Effector memory CD4-positive, alpha-beta T cell (primary cell): ENCODE results near the gene THRA.

Experiments used
- DNase-seq, 3 donors: peaks; one replicate each; pipeline ENCODE4 v3.0.0-alpha.2; 2020
- H3K27ac ChIP-seq: 2 replicates; pipeline ENCODE4 v1.7.0; 2013; ENCODE audit warnings: mild to moderate bottlenecking, low read length, moderate library complexity; ENCODE audit not compliant: insufficient read depth, poor library complexity, severe bottlenecking
- H3K27me3 ChIP-seq: replicated peaks from 2 replicates; pipeline ENCODE4 v1.7.0; 2013; ENCODE audit warnings: mild to moderate bottlenecking, low read length; ENCODE audit not compliant: insufficient read depth, control insufficient read depth, poor library complexity, severe bottlenecking
- H3K36me3 ChIP-seq: 2 replicates; pipeline ENCODE4 v1.7.0; 2013; ENCODE audit warnings: mild to moderate bottlenecking, low read length, moderate library complexity; ENCODE audit not compliant: control insufficient read depth, insufficient read depth
- H3K4me1 ChIP-seq: 2 replicates; pipeline ENCODE4 v1.7.0; 2013; ENCODE audit warnings: low read length, mild to moderate bottlenecking; ENCODE audit not compliant: control insufficient read depth, insufficient read depth, poor library complexity, severe bottlenecking
- H3K4me3 ChIP-seq: 2 replicates; pipeline ENCODE4 v1.7.0; 2013; ENCODE audit warnings: low read length, low read depth, mild to moderate bottlenecking; ENCODE audit not compliant: insufficient read depth, poor library complexity, severe bottlenecking
- H3K9me3 ChIP-seq: 2 replicates; pipeline ENCODE4 v1.7.0; 2013; ENCODE audit warnings: mild to moderate bottlenecking, low read length, moderate library complexity; ENCODE audit not compliant: control insufficient read depth

Gene THRA

GRCh38 chr17:40027614-40028012 is 35.2 kb upstream of the THRA start:
- peaks cover 54% of the 10 kb centered on the region for H3K36me3 ChIP-seq
- DNase-seq, result no peak
- peaks cover 10% of the 10 kb centered on the region for H3K4me1 ChIP-seq
- no peak overlapping the region for H3K4me3 ChIP-seq
- no peaks in the 10 kb centered on the region for H3K9me3 ChIP-seq
- H3K27me3 ChIP-seq, result no peaks in the 10 kb centered on the region
- no peak overlapping the region for H3K27ac ChIP-seq

DNA sequence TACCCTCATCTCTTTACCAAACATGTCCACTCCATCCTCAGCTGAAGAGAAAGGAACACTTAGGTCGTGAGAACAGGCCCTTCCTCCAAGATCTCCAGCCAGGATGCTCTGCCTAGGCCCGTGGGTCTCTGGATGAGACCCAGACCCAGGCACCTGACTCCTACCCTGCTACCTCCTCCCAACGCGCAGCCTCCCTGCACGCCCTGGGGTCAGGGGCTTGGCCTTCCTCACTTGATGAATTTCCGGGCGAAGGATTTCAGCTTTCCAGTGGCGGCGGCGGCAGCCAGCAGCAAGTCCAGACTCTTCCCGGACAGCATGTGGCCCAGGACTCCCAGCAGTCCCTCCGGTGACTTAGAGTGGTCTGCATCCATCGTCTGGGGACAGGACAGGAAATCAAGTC is 34.2 kb upstream of the THRA start:
- DNase-seq, result no peak
- H3K27me3 ChIP-seq, result no peaks in the 10 kb centered on the region
- peaks cover 57% of the 10 kb centered on the region for H3K36me3 ChIP-seq
- no peaks in the 10 kb centered on the region for H3K9me3 ChIP-seq
- H3K4me3 ChIP-seq, result no peak overlapping the region
- peaks cover 10% of the 10 kb centered on the region for H3K4me1 ChIP-seq
- no peak overlapping the region for H3K27ac ChIP-seq

GRCh38 chr17:40031706-40032105 is 31.1 kb upstream of the THRA start:
- Histone ChIP-seq H3K27ac (no peak overlapping the region), H3K36me3 (peaks cover 67% of the 10 kb centered on the region), H3K27me3 (no peaks in the 10 kb centered on the region), H3K4me3 (no peak overlapping the region), H3K4me1 (peaks cover 5% of the 10 kb centered on the region), H3K9me3 (no peaks in the 10 kb centered on the region)
- DNase-seq, result no peak

DNA sequence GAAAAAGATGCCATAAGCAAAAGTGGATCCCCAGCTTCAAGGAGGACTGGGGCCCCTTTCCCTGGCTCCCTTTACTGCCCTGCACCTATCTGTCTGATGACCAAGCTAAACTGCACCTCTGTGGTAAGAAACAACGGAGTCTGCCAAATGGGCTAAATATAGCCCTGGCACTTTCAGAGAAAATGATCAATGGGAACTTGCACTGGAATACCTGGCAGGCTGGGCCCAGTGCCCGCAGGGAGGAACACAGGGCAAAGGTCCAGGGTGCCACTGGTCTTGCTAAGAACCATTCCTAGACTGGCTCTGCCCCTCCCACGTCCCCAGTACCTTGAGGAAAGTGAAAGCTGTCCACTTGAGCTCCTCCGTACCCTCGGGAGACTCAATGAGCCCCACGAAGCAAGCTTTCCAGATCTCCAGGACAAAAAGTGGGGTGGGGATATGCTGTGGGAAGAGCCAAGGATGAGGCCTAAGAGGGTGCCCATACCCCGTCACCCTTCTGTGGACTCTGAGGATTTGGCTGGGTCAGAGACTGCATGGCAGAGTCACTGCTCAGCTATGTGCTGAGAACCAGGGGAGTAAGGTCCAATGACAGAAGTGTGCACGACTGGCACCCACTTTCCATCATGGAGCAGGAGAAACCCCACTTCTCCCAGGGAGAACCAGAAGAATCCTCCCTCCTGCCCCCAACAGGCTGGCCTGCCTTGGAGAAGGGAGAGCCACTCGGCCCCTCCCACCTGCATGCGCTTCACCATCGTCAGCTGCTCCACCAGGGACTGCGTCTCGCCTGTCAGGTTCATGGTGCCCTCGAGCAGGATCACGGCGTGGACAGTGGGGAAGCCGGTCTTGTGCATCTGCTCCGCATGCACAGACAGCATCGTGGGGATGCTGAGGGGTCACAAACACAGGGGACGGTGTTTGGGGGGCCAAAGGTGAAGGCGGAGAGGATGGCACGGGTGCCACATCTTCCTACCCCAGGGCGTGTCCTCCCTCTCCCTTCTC is 30.1 kb upstream of the THRA start:
- Histone ChIP-seq H3K36me3 (peaks cover 63% of the 10 kb centered on the region), H3K27me3 (no peaks in the 10 kb centered on the region), H3K4me3 (no peak overlapping the region), H3K27ac (no peak overlapping the region), H3K4me1 (no peaks in the 10 kb centered on the region), H3K9me3 (no peaks in the 10 kb centered on the region)
- DNase-seq, result no peak

DNA sequence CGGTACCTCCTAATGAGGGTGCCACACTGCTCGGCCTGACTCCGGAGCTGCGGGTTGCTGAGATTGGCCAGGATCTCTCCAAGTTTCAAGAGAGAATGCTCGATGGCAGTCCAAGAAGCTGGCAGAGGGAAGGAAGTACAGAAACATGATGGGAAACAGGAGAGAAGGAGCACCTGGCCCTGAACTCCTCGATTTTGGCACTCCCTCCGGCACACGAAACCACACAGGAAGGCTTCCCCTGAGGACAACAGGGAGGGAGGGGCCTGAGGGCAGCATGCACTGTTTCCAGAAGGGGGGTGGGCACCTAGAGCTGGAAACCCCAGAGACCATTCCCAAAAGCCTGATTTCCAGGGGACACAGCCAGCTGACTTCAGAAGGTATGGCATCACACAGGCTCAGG is 29.4 kb upstream of the THRA start:
- Histone ChIP-seq H3K4me3 (no peak overlapping the region), H3K27me3 (no peaks in the 10 kb centered on the region), H3K36me3 (peaks cover 60% of the 10 kb centered on the region), H3K4me1 (no peaks in the 10 kb centered on the region), H3K27ac (no peak overlapping the region), H3K9me3 (no peaks in the 10 kb centered on the region)
- no peak for DNase-seq

DNA sequence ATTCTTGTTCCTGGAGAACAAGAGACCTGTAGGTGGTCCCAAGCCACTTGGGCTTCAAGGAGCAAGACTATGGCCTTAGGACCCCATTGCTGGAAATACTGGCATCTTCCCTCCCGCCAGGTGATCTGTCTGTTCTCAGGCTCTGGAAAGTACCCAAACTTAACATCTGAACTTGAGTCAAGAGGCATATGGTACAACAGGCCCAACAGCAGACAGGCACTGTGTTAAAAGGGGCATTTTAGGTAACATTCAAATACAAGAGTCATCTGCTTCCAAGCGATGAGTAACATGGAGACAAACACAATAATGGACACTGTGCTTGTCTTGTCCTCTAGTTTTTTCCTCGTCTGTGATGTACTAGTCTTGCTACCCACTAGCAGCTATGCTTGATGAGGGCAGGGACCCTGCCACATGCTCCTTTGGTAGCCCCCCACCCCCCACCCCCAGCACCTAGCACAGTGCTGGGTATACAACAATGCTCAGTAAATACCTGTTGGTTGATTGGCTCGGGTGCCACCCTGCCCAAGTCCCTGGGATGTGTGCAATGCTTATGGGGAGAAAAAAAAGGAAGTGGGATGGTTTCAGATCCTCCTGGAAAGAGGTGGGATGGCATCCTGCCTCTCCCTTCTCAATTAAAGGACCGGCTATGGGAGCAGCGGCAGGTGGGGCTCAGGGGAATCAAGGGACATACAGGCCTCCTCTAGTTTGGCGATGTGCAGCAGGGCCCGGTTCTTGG is 28.2 kb upstream of the THRA start:
- Histone ChIP-seq H3K4me1 (no peaks in the 10 kb centered on the region), H3K4me3 (no peak overlapping the region), H3K27me3 (no peaks in the 10 kb centered on the region), H3K27ac (no peak overlapping the region), H3K9me3 (no peaks in the 10 kb centered on the region), H3K36me3 (peaks cover 50% of the 10 kb centered on the region)
- DNase-seq, result no peak

DNA sequence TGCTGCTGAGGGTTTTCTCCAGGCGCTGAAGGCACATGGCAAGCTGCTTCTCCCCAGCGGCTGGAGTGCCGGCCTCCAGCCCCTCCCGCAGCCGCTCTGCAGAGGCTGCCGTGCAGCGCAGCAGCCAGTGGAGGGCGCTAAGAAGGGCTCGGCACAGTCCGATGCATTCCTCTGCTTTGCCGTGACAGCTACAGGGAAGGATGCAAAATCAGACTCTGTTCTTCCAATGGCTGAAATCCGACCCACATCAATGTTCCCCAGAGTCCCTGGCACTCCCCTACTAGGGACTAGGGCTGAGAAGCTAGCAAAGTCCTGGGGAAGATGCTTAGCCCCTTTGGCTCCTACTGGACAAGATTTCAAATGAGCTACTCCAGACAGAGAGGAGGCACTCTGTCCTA is 27.6 kb upstream of the THRA start:
- H3K27me3 ChIP-seq, result no peaks in the 10 kb centered on the region
- H3K4me3 ChIP-seq, result no peak overlapping the region
- no peaks in the 10 kb centered on the region for H3K9me3 ChIP-seq
- no peaks in the 10 kb centered on the region for H3K4me1 ChIP-seq
- no peak overlapping the region for H3K27ac ChIP-seq
- no peak for DNase-seq
- peaks cover 48% of the 10 kb centered on the region for H3K36me3 ChIP-seq

GRCh38 chr17:40038882-40039513 is 23.8 kb upstream of the THRA start:
- Histone ChIP-seq H3K36me3 (peaks cover 15% of the 10 kb centered on the region), H3K27ac (no peak overlapping the region), H3K4me1 (no peaks in the 10 kb centered on the region), H3K27me3 (no peaks in the 10 kb centered on the region), H3K9me3 (no peaks in the 10 kb centered on the region), H3K4me3 (no peak overlapping the region)
- DNase-seq, result no peak

GRCh38 chr17:40041196-40041595 is 21.6 kb upstream of the THRA start:
- Histone ChIP-seq H3K27me3 (no peaks in the 10 kb centered on the region), H3K4me1 (no peaks in the 10 kb centered on the region), H3K9me3 (no peaks in the 10 kb centered on the region), H3K27ac (no peak overlapping the region), H3K4me3 (no peak overlapping the region), H3K36me3 (peaks cover 7% of the 10 kb centered on the region)
- no peak for DNase-seq
